T-helper 1 cell treated with Interleukin-12 subunit alpha and Interleukin-12 subunit beta and Interleukin-4 antibody, amounts not matched to agents 30 μg/mL and 1 μg/mL, for 36 hours (primary cell): ENCODE data around the gene LSAMP.

Experiments used
- H3K27ac Mint-ChIP-seq: one replicate; pipeline ENCODE4 v1.8.0; 2021; ENCODE audit warnings: mild to moderate bottlenecking, mixed read lengths
- H3K27me3 Mint-ChIP-seq: one replicate; pipeline ENCODE4 v1.8.0; 2021; ENCODE audit warnings: low read depth, mixed read lengths
- H3K36me3 Mint-ChIP-seq: one replicate; pipeline ENCODE4 v1.8.0; 2021; ENCODE audit warnings: low read depth, mixed read lengths
- H3K4me1 Mint-ChIP-seq: one replicate; pipeline ENCODE4 v1.8.0; 2021; ENCODE audit warnings: low read depth, mixed read lengths
- H3K4me3 Mint-ChIP-seq: one replicate; pipeline ENCODE4 v1.8.0; 2021; ENCODE audit warnings: mild to moderate bottlenecking, moderate library complexity, mixed read lengths
- H3K9me3 Mint-ChIP-seq: one replicate; pipeline ENCODE4 v1.8.0; 2021; ENCODE audit warnings: mixed read lengths

The LSAMP gene

DNA sequence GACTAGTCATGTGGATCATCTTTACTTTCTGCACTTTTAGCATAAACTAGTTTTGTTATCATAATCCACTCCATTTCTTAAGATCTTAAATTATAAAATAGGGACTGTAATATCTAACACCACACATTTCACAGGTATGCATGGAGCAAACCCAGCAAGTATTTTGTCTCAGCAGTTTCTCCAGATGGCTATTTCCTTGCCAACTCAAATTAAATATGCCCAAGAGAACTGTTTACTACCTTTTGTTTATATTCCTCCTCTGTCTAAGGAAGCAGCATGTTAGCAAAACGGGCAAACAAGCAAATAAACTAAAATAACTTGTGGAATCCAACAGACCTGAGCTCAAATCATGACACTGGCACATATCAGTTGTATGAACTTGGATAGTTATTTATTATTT, 379.8 kb downstream of the LSAMP start:
- H3K27me3 Mint-ChIP-seq = no peaks in the 10 kb centered on the region
- no peaks in the 10 kb centered on the region for H3K36me3 Mint-ChIP-seq
- H3K4me1 Mint-ChIP-seq = no peaks in the 10 kb centered on the region
- no peak overlapping the region for H3K27ac Mint-ChIP-seq
- no peak overlapping the region for H3K4me3 Mint-ChIP-seq
- H3K9me3 Mint-ChIP-seq = no peaks in the 10 kb centered on the region

DNA sequence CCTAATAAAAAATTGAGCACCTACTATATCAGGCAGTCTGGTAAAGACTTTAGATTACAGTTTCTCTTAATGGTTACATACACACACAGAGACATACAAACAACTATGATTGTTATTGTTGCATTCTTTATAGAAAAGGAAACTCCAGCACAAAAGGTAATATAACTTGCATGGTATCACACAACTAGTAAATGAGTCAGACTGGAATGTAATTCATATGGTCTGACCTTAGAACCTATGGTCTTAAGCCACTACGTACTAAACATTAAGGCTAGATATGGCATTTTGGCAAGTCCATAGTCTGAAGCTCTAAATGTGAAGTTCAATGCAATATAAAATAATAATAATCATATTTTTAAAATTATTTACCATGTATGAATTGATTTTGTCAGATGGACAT, 380.6 kb downstream of the LSAMP start:
- Mint-ChIP-seq H3K4me3 (no peak overlapping the region), H3K27me3 (no peaks in the 10 kb centered on the region), H3K36me3 (no peaks in the 10 kb centered on the region), H3K4me1 (no peaks in the 10 kb centered on the region), H3K27ac (no peak overlapping the region), H3K9me3 (no peaks in the 10 kb centered on the region)

DNA sequence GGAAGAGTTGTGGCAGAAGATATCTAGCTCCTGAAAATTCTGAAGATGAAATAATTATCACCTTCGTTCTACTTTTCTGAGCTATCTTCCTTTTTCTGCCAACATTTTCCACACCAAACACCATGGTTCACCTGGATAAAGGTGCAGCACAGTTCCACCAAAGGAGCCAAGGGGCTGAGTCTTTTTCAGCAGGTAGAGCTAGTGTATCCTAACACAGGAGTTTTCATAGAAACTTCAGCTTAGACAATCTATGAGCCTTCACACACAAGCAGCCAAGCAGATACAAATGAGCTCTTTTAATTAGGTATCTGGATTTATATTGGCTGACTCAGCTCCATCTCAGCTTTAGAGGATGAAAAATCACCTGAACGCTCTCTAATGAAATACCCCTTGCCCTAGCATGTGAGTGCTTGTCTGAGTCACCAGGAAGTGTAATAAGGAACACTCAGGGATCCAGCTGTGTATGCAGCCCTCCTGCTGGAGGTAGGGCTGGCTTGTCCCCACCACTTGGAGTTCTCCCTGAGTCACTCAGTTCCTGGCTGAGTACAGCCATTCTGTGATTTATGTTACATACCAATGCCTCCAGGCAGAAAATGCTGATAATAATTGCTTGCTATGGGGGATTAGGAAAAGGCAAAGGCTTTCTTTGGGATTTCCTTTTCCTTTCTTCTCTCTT, 385.7 kb downstream of the LSAMP start:
- no peaks in the 10 kb centered on the region for H3K9me3 Mint-ChIP-seq

DNA sequence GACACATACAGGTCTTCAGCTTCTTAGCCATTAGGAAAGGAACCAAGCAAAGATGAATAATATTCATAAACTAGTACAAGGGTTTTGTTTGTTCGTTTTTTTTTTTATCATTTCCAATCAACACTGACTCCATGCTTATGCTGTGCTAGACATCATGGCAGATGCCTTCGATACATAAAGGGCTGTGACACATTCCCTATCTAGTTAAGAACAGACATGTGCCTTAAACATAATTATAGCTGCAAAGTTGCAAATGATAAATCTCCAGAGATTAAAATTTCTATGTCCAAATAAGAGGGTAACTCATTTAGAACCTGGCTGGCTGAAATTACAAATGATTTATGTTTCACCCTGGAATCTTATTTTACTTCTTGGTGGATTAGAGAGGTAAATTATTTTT, 386.4 kb downstream of the LSAMP start:
- Mint-ChIP-seq H3K4me1 (no peaks in the 10 kb centered on the region), H3K27me3 (no peaks in the 10 kb centered on the region), H3K9me3 (no peaks in the 10 kb centered on the region), H3K27ac (no peak overlapping the region), H3K4me3 (no peak overlapping the region), H3K36me3 (no peaks in the 10 kb centered on the region)

More for the DNA sequence above, 385.7 kb downstream of the LSAMP start:
- Mint-ChIP-seq H3K4me3 (no peak overlapping the region), H3K27me3 (no peaks in the 10 kb centered on the region), H3K27ac (no peak overlapping the region), H3K36me3 (no peaks in the 10 kb centered on the region), H3K4me1 (no peaks in the 10 kb centered on the region)

DNA sequence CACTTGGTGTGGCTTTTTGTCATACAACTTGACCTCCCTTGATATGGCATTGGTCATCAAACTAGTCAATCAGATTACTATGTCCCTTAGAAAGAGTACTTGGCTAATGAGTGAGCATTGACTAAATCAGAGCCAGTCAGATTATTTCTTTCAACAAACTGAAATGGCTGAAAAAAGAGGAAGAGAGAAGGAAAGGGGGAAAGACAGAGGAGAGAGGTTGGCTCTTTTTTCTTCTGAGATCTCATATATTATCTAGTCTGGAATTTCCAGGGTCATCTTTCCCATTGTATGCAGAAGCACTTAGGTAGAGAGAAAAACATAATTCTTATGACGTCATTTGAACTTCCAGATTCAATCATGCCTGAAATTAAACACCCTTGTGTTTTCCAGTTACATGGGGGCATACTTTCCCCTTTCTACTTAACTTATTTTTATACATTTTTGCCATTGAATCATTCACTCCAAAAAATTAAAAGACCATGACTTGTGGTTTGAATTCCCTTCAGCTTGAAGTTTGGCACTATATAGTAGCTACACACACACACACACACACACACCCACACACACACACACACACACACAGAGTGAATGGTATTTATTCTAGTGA, 387.8 kb downstream of the LSAMP start:
- Mint-ChIP-seq H3K9me3 (no peaks in the 10 kb centered on the region), H3K36me3 (no peaks in the 10 kb centered on the region), H3K4me1 (no peaks in the 10 kb centered on the region), H3K27me3 (no peaks in the 10 kb centered on the region), H3K27ac (no peak overlapping the region), H3K4me3 (no peak overlapping the region)

DNA sequence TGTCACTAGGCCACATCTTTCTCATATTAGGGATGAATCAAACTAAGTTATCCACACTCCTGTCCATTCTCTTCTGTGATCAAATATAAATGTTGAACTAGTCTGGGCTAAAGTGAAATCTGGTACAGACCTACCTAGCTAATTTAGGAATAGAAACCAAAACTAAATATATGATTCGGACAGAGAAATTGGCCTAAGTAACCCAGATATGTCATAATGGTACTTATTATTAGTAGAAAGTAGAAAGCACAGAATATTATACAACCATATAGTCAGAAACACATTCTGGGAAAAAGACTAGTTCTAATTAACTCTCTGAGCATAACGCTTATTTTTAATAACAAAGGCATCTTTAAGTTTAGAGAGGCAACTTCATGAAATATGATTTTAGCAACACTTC, 389.0 kb downstream of the LSAMP start:
- Mint-ChIP-seq H3K36me3 (no peaks in the 10 kb centered on the region), H3K27me3 (no peaks in the 10 kb centered on the region), H3K4me1 (no peaks in the 10 kb centered on the region), H3K4me3 (no peak overlapping the region), H3K9me3 (no peaks in the 10 kb centered on the region), H3K27ac (no peak overlapping the region)

DNA sequence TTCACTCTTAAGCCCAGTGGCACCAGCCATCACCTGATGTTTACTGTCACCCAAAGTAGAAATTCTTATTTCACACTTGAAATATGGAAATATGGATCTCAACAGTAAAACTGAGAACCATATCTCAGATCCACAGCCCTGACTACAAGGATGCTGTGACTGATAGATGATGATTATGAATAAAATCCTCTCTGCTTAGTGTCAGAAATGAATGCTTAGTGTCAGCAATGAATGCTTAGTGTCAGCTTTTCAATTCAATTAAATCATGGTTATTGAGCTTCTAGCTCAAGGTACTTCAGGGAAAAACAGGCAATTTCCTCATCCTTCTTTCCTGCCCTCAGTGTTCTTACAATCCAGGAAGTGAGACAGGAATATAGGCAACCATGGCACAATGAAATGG, 392.3 kb downstream of the LSAMP start:
- Mint-ChIP-seq H3K27me3 (no peaks in the 10 kb centered on the region), H3K27ac (no peak overlapping the region), H3K36me3 (no peaks in the 10 kb centered on the region), H3K4me1 (no peaks in the 10 kb centered on the region), H3K9me3 (no peaks in the 10 kb centered on the region), H3K4me3 (no peak overlapping the region)

DNA sequence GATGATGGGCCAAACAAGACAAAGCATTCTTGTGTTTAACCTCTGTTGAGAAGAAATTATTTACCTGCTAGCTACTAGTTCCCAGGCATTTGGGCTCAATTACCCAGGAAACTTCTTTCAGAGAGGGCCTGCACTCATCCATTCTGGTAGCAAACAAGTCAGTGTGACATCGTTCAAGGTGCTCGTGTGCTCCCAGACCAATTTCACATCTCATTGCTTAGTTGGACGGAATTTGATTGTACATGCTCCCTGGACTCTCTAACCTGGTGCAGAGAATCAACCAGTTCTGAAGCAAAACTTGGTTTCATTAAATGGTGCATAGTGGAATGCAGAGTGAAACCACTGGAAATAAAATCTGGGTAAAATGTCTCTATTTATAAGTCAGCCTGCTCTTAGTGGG, 392.7 kb downstream of the LSAMP start:
- Mint-ChIP-seq H3K27me3 (no peaks in the 10 kb centered on the region), H3K4me3 (no peak overlapping the region), H3K27ac (no peak overlapping the region), H3K9me3 (no peaks in the 10 kb centered on the region), H3K4me1 (no peaks in the 10 kb centered on the region), H3K36me3 (no peaks in the 10 kb centered on the region)

DNA sequence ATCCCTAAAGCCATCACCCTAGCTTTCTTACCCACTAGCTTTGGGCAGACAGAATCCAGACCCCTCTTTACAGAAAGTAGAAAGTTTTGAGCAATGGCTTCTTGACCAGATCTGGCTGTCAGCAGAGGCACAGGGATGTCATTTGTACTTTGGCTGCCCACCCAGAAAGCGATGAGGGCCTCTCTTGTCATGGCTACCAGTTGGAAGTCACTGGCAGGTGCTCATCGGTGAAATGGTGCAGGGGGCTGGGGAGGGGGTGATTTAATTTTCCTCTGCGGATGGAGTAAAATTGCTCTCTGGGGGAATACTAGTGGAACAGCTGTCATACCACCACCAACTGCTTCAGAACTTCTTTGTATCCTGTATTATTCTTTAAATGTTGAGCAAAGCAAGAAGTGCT, 393.7 kb downstream of the LSAMP start:
- no peaks in the 10 kb centered on the region for H3K36me3 Mint-ChIP-seq
- no peak overlapping the region for H3K27ac Mint-ChIP-seq
- H3K4me3 Mint-ChIP-seq = no peak overlapping the region
- no peaks in the 10 kb centered on the region for H3K4me1 Mint-ChIP-seq
- H3K27me3 Mint-ChIP-seq = no peaks in the 10 kb centered on the region
- no peaks in the 10 kb centered on the region for H3K9me3 Mint-ChIP-seq

DNA sequence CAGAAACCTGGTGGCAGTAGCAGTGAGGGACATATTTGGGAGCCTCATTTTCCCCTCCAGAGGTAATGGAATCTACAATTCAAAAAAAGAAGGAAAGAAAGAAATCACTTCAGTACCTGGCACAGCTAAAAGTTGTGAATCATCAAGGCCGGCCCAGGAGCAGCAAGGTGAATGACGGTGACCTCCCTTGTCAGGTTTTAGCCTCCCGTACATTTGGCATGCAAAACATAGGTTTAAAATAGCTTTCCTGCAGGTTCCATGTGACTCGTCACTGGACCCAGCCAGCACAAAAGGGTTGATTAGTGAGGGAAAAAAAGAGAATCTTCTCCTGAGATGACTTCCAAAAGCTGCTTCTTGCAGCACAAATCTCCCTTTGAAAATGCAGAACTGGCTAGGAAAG, 394.2 kb downstream of the LSAMP start:
- Mint-ChIP-seq H3K4me3 (no peak overlapping the region), H3K4me1 (no peaks in the 10 kb centered on the region), H3K27ac (no peak overlapping the region), H3K36me3 (no peaks in the 10 kb centered on the region), H3K9me3 (no peaks in the 10 kb centered on the region), H3K27me3 (no peaks in the 10 kb centered on the region)

DNA sequence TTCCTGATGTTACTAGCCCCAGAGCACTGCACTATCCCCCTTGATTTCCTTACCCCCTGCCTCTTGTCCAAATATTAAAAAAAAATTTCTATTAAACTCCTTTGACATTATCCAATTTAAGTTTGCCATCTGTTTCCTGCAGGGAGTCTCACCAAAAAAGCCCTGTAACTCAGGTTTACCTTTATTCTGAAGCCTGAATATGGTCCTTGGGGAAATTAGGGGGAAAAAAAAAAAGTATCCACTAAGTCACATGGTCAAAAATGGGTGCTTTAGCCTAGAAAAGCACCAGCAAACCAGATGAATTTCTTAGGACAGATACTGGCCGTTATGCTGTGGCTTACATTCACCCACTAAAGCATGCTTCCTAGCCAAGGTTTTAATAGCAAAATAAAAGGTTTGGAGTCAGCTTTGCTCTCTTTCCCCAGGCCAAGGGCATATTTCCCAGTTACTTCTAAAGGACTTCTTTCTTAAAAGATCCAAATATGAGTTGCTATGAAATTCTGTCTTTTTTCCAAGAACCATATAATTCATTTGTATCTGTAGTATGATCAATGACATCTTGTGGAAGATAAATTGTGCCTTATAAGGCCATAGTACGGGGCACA, 394.9 kb downstream of the LSAMP start:
- no peaks in the 10 kb centered on the region for H3K4me1 Mint-ChIP-seq
- no peaks in the 10 kb centered on the region for H3K9me3 Mint-ChIP-seq
- no peaks in the 10 kb centered on the region for H3K36me3 Mint-ChIP-seq
- H3K4me3 Mint-ChIP-seq = no peak overlapping the region
- H3K27me3 Mint-ChIP-seq = no peaks in the 10 kb centered on the region
- H3K27ac Mint-ChIP-seq = no peak overlapping the region

DNA sequence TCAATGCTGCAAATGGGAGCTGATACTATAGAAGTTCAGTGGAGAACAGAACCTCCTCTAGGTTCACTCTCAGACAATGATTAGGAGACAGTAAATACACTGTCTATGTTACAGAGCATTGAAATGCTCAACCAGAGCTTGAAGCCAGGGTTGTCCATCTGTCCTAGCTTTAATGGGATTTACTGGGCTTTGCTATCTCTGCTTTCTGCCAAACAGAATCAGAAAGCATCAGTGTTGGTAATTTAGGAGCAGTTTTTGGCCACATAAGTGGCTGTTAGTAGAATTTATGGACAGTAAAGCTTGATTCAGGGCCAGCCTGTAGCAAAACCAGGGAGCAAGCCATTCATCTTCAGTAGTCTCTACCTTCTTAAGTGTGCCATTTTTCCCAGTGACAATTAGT, 396.3 kb downstream of the LSAMP start:
- no peaks in the 10 kb centered on the region for H3K9me3 Mint-ChIP-seq
- H3K4me1 Mint-ChIP-seq = no peaks in the 10 kb centered on the region
- no peak overlapping the region for H3K4me3 Mint-ChIP-seq
- no peaks in the 10 kb centered on the region for H3K27me3 Mint-ChIP-seq
- no peak overlapping the region for H3K27ac Mint-ChIP-seq
- H3K36me3 Mint-ChIP-seq = no peaks in the 10 kb centered on the region

DNA sequence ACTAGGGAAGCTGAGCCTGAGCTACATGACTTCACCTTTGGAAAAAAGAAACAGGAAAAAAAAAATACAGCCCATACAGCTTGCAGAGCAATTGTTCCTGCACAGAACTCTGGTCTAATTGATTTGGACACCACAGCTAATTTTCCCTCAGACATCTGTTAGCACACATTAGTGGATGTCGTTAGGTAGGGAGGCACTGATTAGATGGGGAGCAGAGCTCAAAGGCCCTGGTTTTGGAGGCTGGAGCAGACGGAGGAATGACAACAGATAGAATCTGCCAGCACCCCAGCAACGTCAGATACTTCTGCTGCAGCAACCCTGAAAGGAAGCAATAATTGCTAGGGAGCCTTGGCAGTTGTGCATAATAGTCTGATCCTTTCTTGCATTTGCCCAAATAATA, 398.9 kb downstream of the LSAMP start:
- Mint-ChIP-seq H3K27ac (no peak overlapping the region), H3K4me3 (no peak overlapping the region), H3K4me1 (no peaks in the 10 kb centered on the region), H3K9me3 (no peaks in the 10 kb centered on the region), H3K36me3 (no peaks in the 10 kb centered on the region), H3K27me3 (no peaks in the 10 kb centered on the region)

DNA sequence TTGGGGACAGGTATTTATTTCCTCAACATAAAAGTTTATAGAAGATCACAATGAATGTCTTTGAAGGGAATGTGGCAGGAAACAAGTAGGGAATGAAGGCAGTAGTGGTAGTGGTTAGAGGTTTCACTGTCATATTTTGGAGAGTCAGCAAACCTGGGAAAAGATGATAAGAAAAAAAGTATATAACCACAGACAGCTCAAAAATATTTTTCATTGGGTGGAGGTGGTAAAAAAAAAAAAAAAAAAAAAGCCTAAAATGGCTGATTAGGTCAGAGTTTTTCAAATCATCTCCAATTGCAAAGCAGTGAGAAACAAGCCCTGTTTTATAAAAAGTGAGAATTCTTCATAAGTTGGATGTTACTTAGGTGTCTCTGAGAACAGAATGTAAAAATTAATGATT, 400.0 kb downstream of the LSAMP start:
- Mint-ChIP-seq H3K27me3 (no peaks in the 10 kb centered on the region), H3K4me3 (no peak overlapping the region), H3K4me1 (no peaks in the 10 kb centered on the region), H3K9me3 (no peaks in the 10 kb centered on the region), H3K27ac (no peak overlapping the region), H3K36me3 (no peaks in the 10 kb centered on the region)

DNA sequence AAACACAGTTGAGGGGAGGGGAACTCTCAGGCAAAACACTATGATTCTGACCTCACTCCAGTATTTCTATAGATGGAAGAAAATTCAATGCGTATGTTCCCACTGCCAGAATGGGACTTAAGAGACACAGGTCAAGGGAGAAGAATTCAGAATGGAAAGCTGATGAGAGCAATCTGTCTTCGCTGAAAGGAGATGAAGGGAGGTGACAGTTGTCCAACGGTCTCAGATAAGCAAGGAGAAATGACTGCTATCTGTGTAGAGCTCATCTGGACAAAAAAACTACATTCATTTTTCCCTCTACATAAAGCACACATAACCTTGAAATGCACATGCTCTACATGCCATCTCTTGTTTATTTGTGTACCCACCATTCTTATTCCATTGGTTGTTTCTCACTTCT, 405.1 kb downstream of the LSAMP start:
- H3K27me3 Mint-ChIP-seq = no peaks in the 10 kb centered on the region
- no peak overlapping the region for H3K27ac Mint-ChIP-seq
- H3K36me3 Mint-ChIP-seq = no peaks in the 10 kb centered on the region
- no peaks in the 10 kb centered on the region for H3K9me3 Mint-ChIP-seq
- no peaks in the 10 kb centered on the region for H3K4me1 Mint-ChIP-seq
- no peak overlapping the region for H3K4me3 Mint-ChIP-seq
